ENCODE measurements around the gene VPS13D.

GRCh38 chr1:12208764-12209494 lies 20.9 kb upstream of the VPS13D start:
- peak; percentile 89 for TF ChIP-seq CTCF (conservative IDR thresholded peaks at IDR 0.05; ENCODE audit: low read depth, low read length)
- no peak for TF ChIP-seq EZH2 (IDR thresholded peaks at IDR 0.05; ENCODE audit: low read length, unreplicated experiment)
- TF ChIP-seq EZH2phosphoT487 (IDR thresholded peaks at IDR 0.05; ENCODE audit: borderline replicate concordance, low read length): no peak

Measured in PC-3 (cell line).